Activated T-helper 1 cell treated with anti-CD3 and anti-CD28 coated beads, Interleukin-2, amount 50 U/mL, for 16 hours (primary cell): ENCODE results near the gene SREBF1.

ENCODE experiments used
- DNase-seq, 2 donors: peaks; one replicate each; pipeline ENCODE4 v3.0.0-alpha.2; 2020; ENCODE audit warnings: low read depth in 1 of 2, low spot score in 1 of 2

The SREBF1 gene

GRCh38 chr17:17783116-17783824 is 53.5 kb downstream of the SREBF1 start:
- peak; percentile 30 to 37 for DNase-seq

- DNase-seq = no peak
These were observed 54.2 kb downstream of the SREBF1 start for GRCh38 chr17:17782523-17783115.

- peak in 1 of 2 donors; percentile 23 for DNase-seq
These were observed 54.9 kb downstream of the SREBF1 start for GRCh38 chr17:17781591-17782496.

GRCh38 chr17:17780922-17781590 is 55.7 kb downstream of the SREBF1 start:
- no peak for DNase-seq

GRCh38 chr17:17779015-17779611 is 57.7 kb downstream of the SREBF1 start:
- no peak for DNase-seq

- no peak for DNase-seq
These were observed 58.3 kb downstream of the SREBF1 start for GRCh38 chr17:17778308-17779014.

- DNase-seq = no peak
These were observed 59.9 kb downstream of the SREBF1 start for GRCh38 chr17:17776889-17777288.

GRCh38 chr17:17774009-17774881 is 62.5 kb downstream of the SREBF1 start:
- DNase-seq = no peak

- DNase-seq = no peak
These were observed 64.6 kb downstream of the SREBF1 start for GRCh38 chr17:17772231-17772630.

GRCh38 chr17:17771498-17772201 is 65.1 kb downstream of the SREBF1 start:
- no peak for DNase-seq

GRCh38 chr17:17770632-17771044 is 66.1 kb downstream of the SREBF1 start:
- DNase-seq = no peak

GRCh38 chr17:17769869-17770631 is 66.7 kb downstream of the SREBF1 start:
- DNase-seq = no peak

- DNase-seq = no peak
These were observed 68.2 kb downstream of the SREBF1 start for GRCh38 chr17:17768424-17769088.

- no peak for DNase-seq
These were observed 68.8 kb downstream of the SREBF1 start for GRCh38 chr17:17767887-17768418.

GRCh38 chr17:17767154-17767869 is 69.5 kb downstream of the SREBF1 start:
- DNase-seq = no peak

GRCh38 chr17:17766744-17767120 is 70.1 kb downstream of the SREBF1 start:
- no peak for DNase-seq
